ENCODE data around the gene PCBP4. TPM values are rescaled to one million over a fixed set of nuclear protein-coding genes. Genes with fewer than 3 reads are reported as not detected.

Gene PCBP4
- total RNA-seq, 1 experiment from 2014 or later = 48.8 TPM

DNA sequence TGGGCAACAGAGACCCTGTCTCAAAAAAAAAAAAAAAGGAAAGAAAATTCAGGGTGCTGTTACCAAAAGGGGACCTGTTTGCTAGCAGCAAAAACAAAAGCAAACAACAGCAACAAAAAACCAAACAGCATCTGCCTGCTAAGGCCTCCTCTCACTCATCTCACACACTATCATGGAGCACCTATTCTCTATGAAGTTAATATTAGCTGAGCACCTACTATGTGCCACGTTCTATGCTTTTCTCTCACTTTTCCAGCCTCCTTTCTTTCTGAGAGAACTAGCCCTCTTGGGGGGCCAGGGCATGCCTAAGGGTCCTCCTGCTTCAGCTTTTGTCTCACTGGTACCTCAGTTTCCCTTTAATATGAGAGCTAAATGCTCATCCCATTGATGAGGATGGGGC lies 12.5 kb downstream of the PCBP4 start:
- no peak overlapping the region for H3K4me3 ChIP-seq (replicated peaks in 1 of 2; ENCODE audit: low read depth in 1 of 2, low read length in 2 of 2)
- no peaks in the 10 kb centered on the region for H3K4me1 ChIP-seq (ENCODE audit: control insufficient read depth in 1 of 2, insufficient read depth in 2 of 2, low read length in 2 of 2)
- intact Hi-C loops (cut with micrococcal nuclease) = no loop called here
- no peak overlapping the region for H3K27ac ChIP-seq (ENCODE audit: low read depth, low read length)
- no peaks in the 10 kb centered on the region for H4K20me1 ChIP-seq (ENCODE audit: insufficient read depth)
- BruUV-seq (replicated peaks) = no TSS peak
- no peak for ATAC-seq
- ChIA-PET POLR2A (no interaction called here), RAD21 (ENCODE audit: low non-redundant PET in 1 of 2, low total read pairs in 2 of 2, uncharacterized antibody in 2 of 2, unreplicated experiment in 2 of 2) (no interaction called here), CTCF (no interaction called here)
- H3K9ac ChIP-seq (ENCODE audit: low read length) = no peak overlapping the region
- H2AFZ ChIP-seq (ENCODE audit: low read depth, low read length, poor library complexity, severe bottlenecking) = no peak overlapping the region
- H3K36me3 ChIP-seq (ENCODE audit: control insufficient read depth in 1 of 2, insufficient read depth in 2 of 2, low read length in 2 of 2) = 0 out of 4 replicates have a peak, but pooled peaks cover 0 to 3% of the 10 kb centered on the region in 2 experiments
- no peaks in the 10 kb centered on the region for H3K9me2 ChIP-seq (ENCODE audit: insufficient read depth)
- H3K4me2 ChIP-seq (ENCODE audit: low read length) = no peak overlapping the region
- no peaks in the 10 kb centered on the region for H3K9me3 ChIP-seq (ENCODE audit: control insufficient read depth in 1 of 2, insufficient read depth in 1 of 2, low read depth in 1 of 2, low read length in 2 of 2)
- H3K27me3 ChIP-seq (ENCODE audit: insufficient read depth, low read length) = no peaks in the 10 kb centered on the region
- DNase-seq (ENCODE audit: low read depth, low spot score) = no peak
- TF ChIP-seq EGR1 (IDR thresholded peaks at IDR 0.05; ENCODE audit: low read depth) (no peak), JUND (IDR thresholded peaks at IDR 0.05) (no peak), ZNF274 (IDR thresholded peaks at IDR 0.05; ENCODE audit: low read depth, low read length) (no peak), ELF1 (IDR thresholded peaks at IDR 0.05; ENCODE audit: borderline replicate concordance, low read depth) (no peak), CBX3 (IDR thresholded peaks at IDR 0.05; ENCODE audit: low read depth) (no peak), RAD21 (IDR thresholded peaks at IDR 0.05; ENCODE audit: low read depth) (no peak), EZH2 (IDR thresholded peaks at IDR 0.05) (no peak), TCF7L2 (IDR thresholded peaks at IDR 0.05; ENCODE audit: borderline replicate concordance, extremely low read depth, insufficient read depth, insufficient read length) (no peak)
- TF ChIP-seq, protein P1, sequence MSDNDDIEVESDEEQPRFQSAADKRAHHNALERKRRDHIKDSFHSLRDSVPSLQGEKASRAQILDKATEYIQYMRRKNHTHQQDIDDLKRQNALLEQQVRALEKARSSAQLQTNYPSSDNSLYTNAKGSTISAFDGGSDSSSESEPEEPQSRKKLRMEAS (IDR thresholded peaks at IDR 0.05) = no peak
- no peaks in the 10 kb centered on the region for H3K79me2 ChIP-seq (ENCODE audit: insufficient read depth, low read length)

DNA sequence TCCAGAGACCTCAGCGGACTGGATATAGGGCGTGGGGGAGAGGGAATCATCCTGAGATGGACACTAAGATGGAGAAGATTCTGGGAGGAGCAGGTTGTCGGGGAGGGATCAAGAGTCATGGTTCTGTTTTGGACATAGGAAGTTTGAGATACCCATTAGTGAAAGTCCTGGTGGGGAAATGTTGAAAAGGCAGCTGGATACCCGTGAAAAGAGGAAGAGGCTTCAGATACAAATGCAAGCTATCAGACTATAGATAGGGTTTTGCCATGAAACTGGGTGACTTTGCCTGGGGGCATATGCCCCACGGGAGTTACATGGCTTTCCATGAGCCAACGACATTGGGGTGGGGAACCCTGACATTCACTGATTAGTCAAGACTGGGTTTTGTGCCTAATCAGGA lies 13.1 kb downstream of the PCBP4 start:
- H3K9me2 ChIP-seq (ENCODE audit: insufficient read depth) = no peaks in the 10 kb centered on the region
- CTCF ChIA-PET = interaction anchor here (1.4 kb wide), 1 partner anchor 13 kb away, joined by 4 read pairs; the partner anchor contains the start of gene RRP9
- H3K79me2 ChIP-seq (ENCODE audit: insufficient read depth, low read length) = no peaks in the 10 kb centered on the region
- H3K4me1 ChIP-seq (ENCODE audit: control insufficient read depth in 1 of 2, insufficient read depth in 2 of 2, low read length in 2 of 2) = no peaks in the 10 kb centered on the region
- H4K20me1 ChIP-seq (ENCODE audit: insufficient read depth) = no peaks in the 10 kb centered on the region
- no peak overlapping the region for H3K27ac ChIP-seq (ENCODE audit: low read depth, low read length)
- no peak overlapping the region for H3K4me2 ChIP-seq (ENCODE audit: low read length)
- BruUV-seq (replicated peaks) = TSS peak; percentile 17
- H3K9me3 ChIP-seq (ENCODE audit: control insufficient read depth in 1 of 2, insufficient read depth in 1 of 2, low read depth in 1 of 2, low read length in 2 of 2) = no peaks in the 10 kb centered on the region
- no peaks in the 10 kb centered on the region for H3K27me3 ChIP-seq (ENCODE audit: insufficient read depth, low read length)
- 0 out of 4 replicates have a peak, but pooled peaks cover 0 to under 1% of the 10 kb centered on the region in 2 experiments for H3K36me3 ChIP-seq (ENCODE audit: control insufficient read depth in 1 of 2, insufficient read depth in 2 of 2, low read length in 2 of 2)
- no peak for DNase-seq (ENCODE audit: low read depth, low spot score)
- no peak overlapping the region for H3K4me3 ChIP-seq (replicated peaks in 1 of 2; ENCODE audit: low read depth in 1 of 2, low read length in 2 of 2)
- H3K9ac ChIP-seq (ENCODE audit: low read length) = no peak overlapping the region
- H2AFZ ChIP-seq (ENCODE audit: low read depth, low read length, poor library complexity, severe bottlenecking) = no peak overlapping the region
- RAD21 ChIA-PET (ENCODE audit: low non-redundant PET in 1 of 2, low total read pairs in 2 of 2, uncharacterized antibody in 2 of 2, unreplicated experiment in 2 of 2) = no interaction called here
- TF ChIP-seq EGR1 (IDR thresholded peaks at IDR 0.05; ENCODE audit: low read depth) (no peak), YY1 (IDR thresholded peaks at IDR 0.05; ENCODE audit: extremely low read depth, insufficient replicate concordance, low read depth, low read length) (no peak), EZH2phosphoT487 (IDR thresholded peaks at IDR 0.05; ENCODE audit: borderline replicate concordance) (no peak), SIN3A (IDR thresholded peaks at IDR 0.05; ENCODE audit: low read depth) (no peak), CEBPB (IDR thresholded peaks at IDR 0.05; ENCODE audit: low read depth) (no peak), JUND (IDR thresholded peaks at IDR 0.05) (no peak), CBX3 (IDR thresholded peaks at IDR 0.05; ENCODE audit: low read depth) (no peak), SP1 (IDR thresholded peaks at IDR 0.05; ENCODE audit: low read depth) (no peak), RAD21 (IDR thresholded peaks at IDR 0.05; ENCODE audit: low read depth) (no peak), EZH2 (IDR thresholded peaks at IDR 0.05) (no peak)
- TF ChIP-seq, protein P2, sequence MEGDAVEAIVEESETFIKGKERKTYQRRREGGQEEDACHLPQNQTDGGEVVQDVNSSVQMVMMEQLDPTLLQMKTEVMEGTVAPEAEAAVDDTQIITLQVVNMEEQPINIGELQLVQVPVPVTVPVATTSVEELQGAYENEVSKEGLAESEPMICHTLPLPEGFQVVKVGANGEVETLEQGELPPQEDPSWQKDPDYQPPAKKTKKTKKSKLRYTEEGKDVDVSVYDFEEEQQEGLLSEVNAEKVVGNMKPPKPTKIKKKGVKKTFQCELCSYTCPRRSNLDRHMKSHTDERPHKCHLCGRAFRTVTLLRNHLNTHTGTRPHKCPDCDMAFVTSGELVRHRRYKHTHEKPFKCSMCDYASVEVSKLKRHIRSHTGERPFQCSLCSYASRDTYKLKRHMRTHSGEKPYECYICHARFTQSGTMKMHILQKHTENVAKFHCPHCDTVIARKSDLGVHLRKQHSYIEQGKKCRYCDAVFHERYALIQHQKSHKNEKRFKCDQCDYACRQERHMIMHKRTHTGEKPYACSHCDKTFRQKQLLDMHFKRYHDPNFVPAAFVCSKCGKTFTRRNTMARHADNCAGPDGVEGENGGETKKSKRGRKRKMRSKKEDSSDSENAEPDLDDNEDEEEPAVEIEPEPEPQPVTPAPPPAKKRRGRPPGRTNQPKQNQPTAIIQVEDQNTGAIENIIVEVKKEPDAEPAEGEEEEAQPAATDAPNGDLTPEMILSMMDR (IDR thresholded peaks at IDR 0.05 in 2 of 3, conservative IDR thresholded peaks at IDR 0.05 in 1 of 3; ENCODE audit: borderline replicate concordance in 1 of 3, insufficient read depth in 1 of 3, low read depth in 2 of 3, low read length in 2 of 3) = no peak
- POLR2A ChIA-PET = interaction anchor here (1.5 kb wide), 1 partner anchor 11 kb away, joined by 3 read pairs; no protein-coding TSS in a partner anchor
- no peak for ATAC-seq
- intact Hi-C loops (cut with micrococcal nuclease) = no loop called here
